Osteoblast (primary cell): ENCODE data around the gene RIN3. TPM values are rescaled to one million over a fixed set of nuclear protein-coding genes. Genes with fewer than 3 reads are reported as not detected.

ENCODE experiments used
- DNase-seq: peaks from one replicate; pipeline ENCODE4 v3.0.0; 2011; ENCODE audit warnings: low spot score, mixed read lengths; ENCODE audit not compliant: insufficient read length; ENCODE audit errors: missing footprints
- H2AFZ ChIP-seq: 2 replicates; pipeline ENCODE4 v1.6.0; 2011; ENCODE audit warnings: mild to moderate bottlenecking, low read length
- H3K27ac ChIP-seq: 2 replicates; pipeline ENCODE4 v1.5.1; 2011; ENCODE audit warnings: mild to moderate bottlenecking, low read depth, low read length, moderate library complexity
- H3K27me3 ChIP-seq: 2 replicates; pipeline ENCODE4 v1.6.0; 2012; ENCODE audit warnings: mild to moderate bottlenecking, control low read depth, inconsistent platforms, low read length, moderate library complexity; ENCODE audit not compliant: insufficient read depth
- H3K36me3 ChIP-seq: 2 replicates; pipeline ENCODE4 v1.5.1; 2011; ENCODE audit warnings: mild to moderate bottlenecking, low read length, control low read depth, moderate library complexity; ENCODE audit not compliant: insufficient read depth
- H3K4me1 ChIP-seq: 2 replicates; pipeline ENCODE4 v1.5.1; 2011; ENCODE audit warnings: mild to moderate bottlenecking, low read length, control low read depth, moderate library complexity; ENCODE audit not compliant: insufficient read depth
- H3K4me2 ChIP-seq: 2 replicates; pipeline ENCODE4 v1.6.0; 2011; ENCODE audit warnings: mild to moderate bottlenecking, low read length; ENCODE audit not compliant: insufficient read depth
- H3K4me3 ChIP-seq: fragments of 200-600 bp; sonication (generic); 3 replicates; pipeline ENCODE4 v1.5.1; 2012; ENCODE audit warnings: mild to moderate bottlenecking, low read length, inconsistent platforms; ENCODE audit not compliant: insufficient read depth
- H3K79me2 ChIP-seq: 2 replicates; pipeline ENCODE4 v1.6.0; 2012; ENCODE audit warnings: mild to moderate bottlenecking, low read length, control low read depth, inconsistent platforms; ENCODE audit not compliant: insufficient read depth
- H3K9me3 ChIP-seq: 2 replicates; pipeline ENCODE4 v1.5.1; 2011; ENCODE audit warnings: low read depth, low read length, control low read depth
- H4K20me1 ChIP-seq: 2 replicates; pipeline ENCODE4 v1.6.0; 2012; ENCODE audit warnings: mild to moderate bottlenecking, low read length, control low read depth; ENCODE audit not compliant: insufficient read depth
- CTCF ChIP-seq: IDR thresholded peaks from 2 replicates; pipeline ENCODE4 v1.5.1; 2011; ENCODE audit warnings: mild to moderate bottlenecking, low read depth, low read length, moderate library complexity; ENCODE audit errors: extremely low read depth
- total RNA-seq: library from RNA; depleted of rRNA; stranded (reverse); fragments of >200 nt; gene quantifications from 2 replicates; pipeline ENCODE4 v1.2.3, GENCODE V29; 2012

The RIN3 gene
- total RNA-seq, 1 donor, result 7.6 TPM

DNA sequence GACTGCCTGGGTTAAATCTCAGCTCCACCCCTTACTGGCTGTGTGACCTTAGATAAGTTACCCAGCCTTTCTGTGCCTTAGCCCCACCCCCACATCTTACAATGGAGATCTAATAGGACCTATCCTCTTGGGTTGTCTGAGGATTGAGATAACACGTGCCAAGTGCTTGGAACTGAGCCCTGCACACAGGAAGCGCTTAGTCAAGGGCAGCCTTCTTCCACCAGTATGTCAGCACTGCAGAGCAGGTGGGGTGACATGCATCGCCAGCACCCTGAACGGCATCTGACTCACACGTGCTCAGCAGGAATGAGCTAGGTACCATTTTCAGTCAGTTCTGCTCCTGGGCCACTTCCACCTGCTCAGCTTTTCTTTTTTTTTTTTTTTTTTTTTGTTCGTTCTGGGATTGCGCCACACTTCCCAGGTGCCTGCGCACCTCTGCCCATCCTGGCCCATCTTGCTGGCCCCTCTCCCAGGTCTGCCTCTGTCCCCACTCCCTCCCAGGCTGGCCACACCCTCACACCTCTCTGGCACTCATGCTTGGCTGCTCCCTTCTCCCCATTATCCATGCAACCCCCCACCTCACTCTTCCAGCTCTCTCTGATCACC, 215.3 kb downstream of the RIN3 start:
- Histone ChIP-seq H3K79me2 (no peaks in the 10 kb centered on the region), H3K4me2 (no peak overlapping the region), H3K27me3 (peaks cover 5% of the 10 kb centered on the region), H3K4me1 (peaks cover 15% of the 10 kb centered on the region), H4K20me1 (peaks cover 6% of the 10 kb centered on the region), H3K9me3 (no peaks in the 10 kb centered on the region), H3K27ac (no peak overlapping the region), H3K36me3 (no peaks in the 10 kb centered on the region), H3K4me3 (no peak overlapping the region), H2AFZ (no peak overlapping the region)
- no peak for TF ChIP-seq CTCF
- DNase-seq, result no peak

GRCh38 chr14:92729634-92730358, 216.2 kb downstream of the RIN3 start:
- TF ChIP-seq CTCF, result no peak
- Histone ChIP-seq H3K4me2 (peak overlapping the region; percentile 31), H2AFZ (no peak overlapping the region), H4K20me1 (peaks cover 7% of the 10 kb centered on the region), H3K79me2 (no peaks in the 10 kb centered on the region), H3K27me3 (peaks cover 5% of the 10 kb centered on the region), H3K4me3 (peak overlapping the region; percentile 9), H3K9me3 (no peaks in the 10 kb centered on the region), H3K4me1 (peaks cover 15% of the 10 kb centered on the region), H3K27ac (peak overlapping the region; percentile 52), H3K36me3 (no peaks in the 10 kb centered on the region)
- DNase-seq, result peak; percentile 82

GRCh38 chr14:92731622-92732115, 218.1 kb downstream of the RIN3 start:
- Histone ChIP-seq H3K4me1 (peaks cover 15% of the 10 kb centered on the region), H2AFZ (no peak overlapping the region), H3K4me2 (no peak overlapping the region), H3K36me3 (no peaks in the 10 kb centered on the region), H3K79me2 (no peaks in the 10 kb centered on the region), H3K27me3 (peaks cover 8% of the 10 kb centered on the region), H3K27ac (no peak overlapping the region), H3K9me3 (no peaks in the 10 kb centered on the region), H4K20me1 (peaks cover 17% of the 10 kb centered on the region), H3K4me3 (no peak overlapping the region)
- DNase-seq, result no peak
- no peak for TF ChIP-seq CTCF

GRCh38 chr14:92733007-92733406, 219.4 kb downstream of the RIN3 start:
- Histone ChIP-seq H3K79me2 (no peaks in the 10 kb centered on the region), H3K27ac (no peak overlapping the region), H3K4me2 (no peak overlapping the region), H3K9me3 (no peaks in the 10 kb centered on the region), H3K4me3 (no peak overlapping the region), H3K4me1 (peaks cover 15% of the 10 kb centered on the region), H2AFZ (no peak overlapping the region), H4K20me1 (peaks cover 19% of the 10 kb centered on the region), H3K36me3 (no peaks in the 10 kb centered on the region), H3K27me3 (peaks cover 17% of the 10 kb centered on the region)
- TF ChIP-seq CTCF, result no peak
- no peak for DNase-seq
